H9 (cell line): ENCODE results near the gene FAM72D. TPM values are rescaled to one million over a fixed set of nuclear protein-coding genes. Genes with fewer than 3 reads are reported as not detected.
"Not testable (repeated sequence)": the region's sequence is repeated elsewhere in the genome, so short reads cannot be mapped to it uniquely, and the experiment has no call there.

Experiments used
- DNase-seq: peaks from one replicate; pipeline ENCODE4 v3.0.0-alpha.2; 2017
- H2AFZ ChIP-seq: one replicate; pipeline ENCODE4 v1.6.1; 2013; ENCODE audit warnings: mild to moderate bottlenecking, low read length, control low read depth, moderate library complexity
- H2AK5ac ChIP-seq: 2 replicates; pipeline ENCODE4 v1.6.1; 2013; ENCODE audit warnings: low read length, control low read depth, mixed read lengths; ENCODE audit not compliant: insufficient read length
- H2BK120ac ChIP-seq: one replicate; pipeline ENCODE4 v1.6.1; 2013; ENCODE audit warnings: low read depth, mild to moderate bottlenecking, low read length, control low read depth, inconsistent platforms; ENCODE audit not compliant: poor library complexity, severe bottlenecking
- H2BK12ac ChIP-seq: 2 replicates; pipeline ENCODE4 v1.6.1; 2013; ENCODE audit warnings: low read length, control low read depth, mixed read lengths, low read depth; ENCODE audit not compliant: insufficient read length
- H2BK15ac ChIP-seq: 2 replicates; pipeline ENCODE4 v1.6.1; 2013; ENCODE audit warnings: low read depth, low read length, control low read depth
- H2BK20ac ChIP-seq: one replicate; pipeline ENCODE4 v1.6.1; 2013; ENCODE audit warnings: low read depth, mild to moderate bottlenecking, low read length, control low read depth, inconsistent platforms; ENCODE audit not compliant: poor library complexity, severe bottlenecking
- H2BK5ac ChIP-seq: 2 replicates; pipeline ENCODE4 v1.6.1; 2013; ENCODE audit warnings: low read length, control low read depth, mixed read lengths; ENCODE audit not compliant: insufficient read length
- H3K14ac ChIP-seq: 2 replicates; pipeline ENCODE4 v1.6.1; 2013; ENCODE audit warnings: low read length, control low read depth; ENCODE audit not compliant: insufficient read depth
- H3K18ac ChIP-seq: 2 replicates; pipeline ENCODE4 v1.6.1; 2013; ENCODE audit warnings: low read depth, mild to moderate bottlenecking, mixed read lengths, low read length, control low read depth; ENCODE audit not compliant: insufficient read length
- H3K23ac ChIP-seq: 2 replicates; pipeline ENCODE4 v1.6.1; 2013; ENCODE audit warnings: low read length, control low read depth, mixed read lengths, low read depth; ENCODE audit not compliant: insufficient read length
- H3K23me2 ChIP-seq: 2 replicates; pipeline ENCODE4 v1.6.1; 2013; ENCODE audit warnings: low read depth, mild to moderate bottlenecking, mixed read lengths, low read length, control low read depth; ENCODE audit not compliant: insufficient read length, poor library complexity, severe bottlenecking
- H3K27ac ChIP-seq: 2 replicates; pipeline ENCODE4 v1.5.1; 2013; ENCODE audit warnings: low read length, control low read depth, mixed read lengths, low read depth; ENCODE audit not compliant: insufficient read length
- H3K27me3 ChIP-seq: 2 replicates; pipeline ENCODE4 v1.6.1; 2013; ENCODE audit warnings: low read length, control low read depth, inconsistent platforms; ENCODE audit not compliant: insufficient read depth
- H3K4ac ChIP-seq: 2 replicates; pipeline ENCODE4 v1.6.1; 2013; ENCODE audit warnings: low read depth, mild to moderate bottlenecking, control low read depth, inconsistent platforms, low read length, moderate library complexity
- H3K4me1 ChIP-seq: 2 replicates; pipeline ENCODE4 v1.6.1; 2013; ENCODE audit warnings: low read length, control low read depth, inconsistent platforms; ENCODE audit not compliant: insufficient read depth
- H3K4me2 ChIP-seq: 2 replicates; pipeline ENCODE4 v1.6.1; 2013; ENCODE audit warnings: low read length, control low read depth, mixed read lengths; ENCODE audit not compliant: insufficient read length, insufficient read depth
- H3K56ac ChIP-seq: 2 replicates; pipeline ENCODE4 v1.6.1; 2013; ENCODE audit warnings: low read depth, mild to moderate bottlenecking, mixed read lengths, low read length, control low read depth; ENCODE audit not compliant: insufficient read length
- H3K79me1 ChIP-seq: 2 replicates; pipeline ENCODE4 v1.6.1; 2013; ENCODE audit warnings: low read depth, mild to moderate bottlenecking, moderate library complexity, low read length, control low read depth, inconsistent platforms; ENCODE audit not compliant: insufficient read depth, poor library complexity, severe bottlenecking
- H3K79me2 ChIP-seq: 2 replicates; pipeline ENCODE4 v1.6.1; 2013; ENCODE audit warnings: low read length, control low read depth, inconsistent platforms; ENCODE audit not compliant: insufficient read depth
- H3K9ac ChIP-seq: 2 replicates; pipeline ENCODE4 v1.6.1; 2013; ENCODE audit warnings: low read length, control low read depth, mixed read lengths; ENCODE audit not compliant: insufficient read length; ENCODE audit errors: extremely low read depth
- H3K9me3 ChIP-seq: one replicate; pipeline ENCODE4 v1.6.1; 2013; ENCODE audit warnings: low read depth, low read length, inconsistent platforms; ENCODE audit not compliant: control insufficient read depth
- H3T11ph ChIP-seq: one replicate; pipeline ENCODE4 v1.6.1; 2013; ENCODE audit warnings: mild to moderate bottlenecking, low read length, control low read depth, inconsistent platforms
- H4K20me1 ChIP-seq: one replicate; pipeline ENCODE4 v1.6.1; 2013; ENCODE audit not compliant: control insufficient read depth, insufficient read length, insufficient read depth
- H4K5ac ChIP-seq: 2 replicates; pipeline ENCODE4 v1.6.1; 2013; ENCODE audit warnings: low read depth, mild to moderate bottlenecking, mixed read lengths, low read length, control low read depth; ENCODE audit not compliant: insufficient read length
- H4K8ac ChIP-seq: replicated peaks from 2 replicates; pipeline ENCODE4 v1.6.1; 2013; ENCODE audit warnings: low read length, control low read depth, mixed read lengths, low read depth; ENCODE audit not compliant: insufficient read length
- H4K91ac ChIP-seq: 2 replicates; pipeline ENCODE4 v1.6.1; 2013; ENCODE audit warnings: low read depth, mild to moderate bottlenecking, moderate library complexity, mixed read lengths, low read length, control low read depth; ENCODE audit not compliant: insufficient read length
- H3K27ac Mint-ChIP-seq, 3 experiments: 2 replicates in 2 of 3; 3 replicates in 1 of 3; pipeline ENCODE4 v1.8.0; 2020 to 2021; ENCODE audit warnings: mixed read lengths in 3 of 3, mild to moderate bottlenecking in 1 of 3, moderate library complexity in 1 of 3
- H3K27me3 Mint-ChIP-seq: 2 replicates; pipeline ENCODE4 v1.8.0; 2021; ENCODE audit warnings: low read depth, mild to moderate bottlenecking, moderate library complexity, mixed read lengths
- H3K36me3 Mint-ChIP-seq, 3 experiments: 2 replicates in 2 of 3; 3 replicates in 1 of 3; pipeline ENCODE4 v1.8.0; 2020 to 2021; ENCODE audit warnings: low read depth in 3 of 3, mixed read lengths in 3 of 3; ENCODE audit not compliant: insufficient read depth in 1 of 3
- H3K4me1 Mint-ChIP-seq, 2 experiments: 2 replicates each; pipeline ENCODE4 v1.8.0; 2020; ENCODE audit warnings: mixed read lengths in 2 of 2
- H3K4me3 Mint-ChIP-seq, 2 experiments: 2 replicates in 1 of 2; 3 replicates in 1 of 2; pipeline ENCODE4 v1.8.0; 2020 to 2021; ENCODE audit warnings: mild to moderate bottlenecking in 2 of 2, mixed read lengths in 2 of 2, moderate library complexity in 1 of 2
- H3K9me3 Mint-ChIP-seq, 2 experiments: 2 replicates in 1 of 2; 3 replicates in 1 of 2; pipeline ENCODE4 v1.8.0; 2020; ENCODE audit warnings: mild to moderate bottlenecking in 2 of 2, mixed read lengths in 2 of 2, moderate library complexity in 1 of 2
- WGBS: extraction: QIAGEN DNeasy Blood & Tissue Kit; methylation state at CpG from one replicate; pipeline ENCODE4 v1.1.7; 2013; ENCODE audit warnings: missing lambda C conversion rate, low lambda C conversion rate, mixed read lengths; ENCODE audit not compliant: insufficient read length; ENCODE audit errors: extremely low coverage; 5-methylcytosine and 5-hydroxymethylcytosine counted together
- total RNA-seq: library from RNA; stranded (reverse); gene quantifications from 2 replicates; pipeline ENCODE4 v1.2.1, GENCODE V29; 2021

FAM72D gene
- total RNA-seq, 1 experiment from 2014 or later, result 6.0 TPM

DNA sequence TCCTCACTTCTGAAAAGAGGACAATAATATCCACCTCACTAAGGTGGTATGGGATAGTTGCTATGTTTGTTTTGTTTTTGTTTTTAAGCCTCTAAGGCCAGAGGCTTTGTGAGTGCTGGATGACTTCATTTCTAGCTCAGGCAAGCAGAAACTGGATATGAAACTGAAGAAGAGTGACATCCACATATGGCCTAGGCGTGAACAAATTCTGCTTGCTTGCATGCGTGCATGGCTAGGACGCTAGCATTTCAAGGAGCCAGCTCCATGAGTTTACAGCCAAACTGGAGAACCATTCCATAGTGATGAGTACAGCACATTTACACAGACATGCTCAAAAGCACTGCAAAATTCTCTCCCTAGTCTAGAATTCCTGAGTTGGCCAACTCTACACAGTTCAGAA is 37.6 kb upstream of the FAM72D start:
- H3K23me2 ChIP-seq, H2BK5ac ChIP-seq, H3K56ac ChIP-seq, H3K79me2 ChIP-seq, H3K9ac ChIP-seq, H3T11ph ChIP-seq, H3K27me3 Mint-ChIP-seq, H2BK120ac ChIP-seq, H3K27ac Mint-ChIP-seq, H2AFZ ChIP-seq, H3K23ac ChIP-seq, H3K4me2 ChIP-seq, H4K91ac ChIP-seq, H2BK12ac ChIP-seq, H3K27ac ChIP-seq, H3K27me3 ChIP-seq, H3K36me3 Mint-ChIP-seq, H4K20me1 ChIP-seq, DNase-seq, H3K18ac ChIP-seq, H3K4me3 Mint-ChIP-seq, H3K14ac ChIP-seq, H3K9me3 ChIP-seq, H4K8ac ChIP-seq, H2AK5ac ChIP-seq, H3K9me3 Mint-ChIP-seq, H2BK15ac ChIP-seq, H3K4ac ChIP-seq, H4K5ac ChIP-seq, H3K4me1 Mint-ChIP-seq, H2BK20ac ChIP-seq, H3K4me1 ChIP-seq, H3K79me1 ChIP-seq: not testable (repeated sequence)
- no CpG with 5 or more reads among the region's 3 CpGs for WGBS

DNA sequence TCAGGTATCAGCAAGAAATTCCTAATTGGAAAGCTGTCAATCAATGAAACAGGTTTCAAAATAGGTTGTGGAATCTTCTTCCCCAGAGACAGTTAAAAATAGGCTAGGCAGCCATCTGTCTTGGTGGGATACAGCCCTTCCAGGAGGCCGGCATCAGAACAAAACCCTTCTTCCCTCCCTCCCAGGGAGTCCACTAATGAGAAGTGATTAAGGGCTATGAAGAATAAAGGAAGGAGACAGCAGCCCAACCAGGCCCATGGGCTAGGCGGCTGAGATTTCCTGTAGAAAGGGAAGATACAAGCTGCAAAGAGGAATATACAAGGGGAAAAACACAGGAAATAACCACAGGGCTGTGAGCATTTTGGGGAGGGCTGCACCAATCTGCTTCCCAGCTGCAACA is 32.5 kb upstream of the FAM72D start:
- not testable (repeated sequence) for H2BK120ac ChIP-seq, H2AK5ac ChIP-seq, H3K14ac ChIP-seq, H4K20me1 ChIP-seq, H3K9me3 ChIP-seq, H3K79me1 ChIP-seq, H3K9me3 Mint-ChIP-seq, H3K27me3 ChIP-seq, H2BK15ac ChIP-seq, H3K27me3 Mint-ChIP-seq, H3K36me3 Mint-ChIP-seq, H3K4me1 ChIP-seq, H3K18ac ChIP-seq, H4K8ac ChIP-seq, H3K4me1 Mint-ChIP-seq, DNase-seq, H4K91ac ChIP-seq, H3K4me3 Mint-ChIP-seq, H4K5ac ChIP-seq, H3K23me2 ChIP-seq, H3K9ac ChIP-seq, H3K4me2 ChIP-seq, H3K23ac ChIP-seq, H3K4ac ChIP-seq, H2AFZ ChIP-seq, H3K56ac ChIP-seq, H3T11ph ChIP-seq, H3K27ac ChIP-seq, H3K27ac Mint-ChIP-seq, H3K79me2 ChIP-seq, H2BK20ac ChIP-seq, H2BK5ac ChIP-seq, H2BK12ac ChIP-seq
- no CpG with 5 or more reads among the region's 2 CpGs for WGBS
